KOPT-K1 (cell line): ENCODE measurements around the gene HS6ST3.

Experiments
- H3K27ac ChIP-seq: fragments of 200-600 bp; sonication (generic); 2 replicates; pipeline ENCODE4 v1.5.1; 2016; ENCODE audit warnings: antibody characterized with exemption, mild to moderate bottlenecking, low read depth, low read length; ENCODE audit not compliant: poor library complexity, severe bottlenecking
- H3K36me3 ChIP-seq: fragments of 200-600 bp; sonication (generic); 2 replicates; pipeline ENCODE4 v1.5.1; 2017; ENCODE audit warnings: antibody characterized with exemption, mild to moderate bottlenecking, low read length, moderate library complexity; ENCODE audit not compliant: insufficient read depth
- H3K9me3 ChIP-seq: fragments of 200-600 bp; sonication (generic); 2 replicates; pipeline ENCODE4 v1.5.1; 2017; ENCODE audit warnings: antibody characterized with exemption, low read length, mild to moderate bottlenecking; ENCODE audit not compliant: insufficient read depth, poor library complexity, severe bottlenecking

HS6ST3 gene

GRCh38 chr13:96728463-96728862 lies 638.6 kb downstream of the HS6ST3 start:
- Histone ChIP-seq H3K9me3 (no peaks in the 10 kb centered on the region), H3K27ac (no peak overlapping the region), H3K36me3 (no peaks in the 10 kb centered on the region)

- Histone ChIP-seq H3K9me3 (no peaks in the 10 kb centered on the region), H3K27ac (no peak overlapping the region), H3K36me3 (no peaks in the 10 kb centered on the region)
Observed at GRCh38 chr13:96730676-96731075, 640.8 kb downstream of the HS6ST3 start.

- no peaks in the 10 kb centered on the region for H3K36me3 ChIP-seq
- H3K9me3 ChIP-seq: no peaks in the 10 kb centered on the region
Observed at GRCh38 chr13:96734499-96734898, 644.6 kb downstream of the HS6ST3 start.

GRCh38 chr13:96741779-96742178 lies 651.9 kb downstream of the HS6ST3 start:
- Histone ChIP-seq H3K36me3 (no peaks in the 10 kb centered on the region), H3K9me3 (no peaks in the 10 kb centered on the region), H3K27ac (no peak overlapping the region)

More at GRCh38 chr13:96734499-96734898, 644.6 kb downstream of the HS6ST3 start:
- H3K27ac ChIP-seq: no peak overlapping the region

- H3K27ac ChIP-seq: no peak overlapping the region
- no peaks in the 10 kb centered on the region for H3K9me3 ChIP-seq
- no peaks in the 10 kb centered on the region for H3K36me3 ChIP-seq
Observed at GRCh38 chr13:96743296-96744089, 653.6 kb downstream of the HS6ST3 start.

GRCh38 chr13:96744367-96745331 lies 654.7 kb downstream of the HS6ST3 start:
- Histone ChIP-seq H3K36me3 (no peaks in the 10 kb centered on the region), H3K27ac (no peak overlapping the region), H3K9me3 (no peaks in the 10 kb centered on the region)

- H3K9me3 ChIP-seq: no peaks in the 10 kb centered on the region
- H3K27ac ChIP-seq: no peak overlapping the region
- H3K36me3 ChIP-seq: no peaks in the 10 kb centered on the region
Observed at GRCh38 chr13:96746886-96747285, 657.0 kb downstream of the HS6ST3 start.

GRCh38 chr13:96749825-96750224 lies 659.9 kb downstream of the HS6ST3 start:
- H3K9me3 ChIP-seq: no peaks in the 10 kb centered on the region
- no peaks in the 10 kb centered on the region for H3K36me3 ChIP-seq
- H3K27ac ChIP-seq: no peak overlapping the region

- H3K36me3 ChIP-seq: no peaks in the 10 kb centered on the region
- H3K9me3 ChIP-seq: no peaks in the 10 kb centered on the region
- no peak overlapping the region for H3K27ac ChIP-seq
Observed at GRCh38 chr13:96751089-96751488, 661.2 kb downstream of the HS6ST3 start.

GRCh38 chr13:96762876-96763275 lies 673.0 kb downstream of the HS6ST3 start:
- no peaks in the 10 kb centered on the region for H3K9me3 ChIP-seq
- no peak overlapping the region for H3K27ac ChIP-seq
- H3K36me3 ChIP-seq: no peaks in the 10 kb centered on the region

- Histone ChIP-seq H3K27ac (no peak overlapping the region), H3K9me3 (no peaks in the 10 kb centered on the region), H3K36me3 (no peaks in the 10 kb centered on the region)
Observed at GRCh38 chr13:96766306-96766705, 676.4 kb downstream of the HS6ST3 start.

GRCh38 chr13:96768524-96768923 lies 678.6 kb downstream of the HS6ST3 start:
- H3K27ac ChIP-seq: no peak overlapping the region
- no peaks in the 10 kb centered on the region for H3K9me3 ChIP-seq
- H3K36me3 ChIP-seq: no peaks in the 10 kb centered on the region

GRCh38 chr13:96769874-96770273 lies 680.0 kb downstream of the HS6ST3 start:
- Histone ChIP-seq H3K36me3 (no peaks in the 10 kb centered on the region), H3K9me3 (no peaks in the 10 kb centered on the region), H3K27ac (no peak overlapping the region)

GRCh38 chr13:96771486-96772367 lies 681.8 kb downstream of the HS6ST3 start:
- Histone ChIP-seq H3K27ac (no peak overlapping the region), H3K36me3 (no peaks in the 10 kb centered on the region), H3K9me3 (no peaks in the 10 kb centered on the region)
